Stimulated activated CD8-positive, alpha-beta memory T cell treated with anti-CD3 and anti-CD28 coated beads, Interleukin-12 subunit alpha, Interleukin-12 subunit beta, amount 100 ng/mL, for 4 hours (primary cell): ENCODE data around the gene PCDHB5.
"Not testable (repeated sequence)": the region's sequence is repeated elsewhere in the genome, so short reads cannot be mapped to it uniquely, and the experiment has no call there.

Experiments used
- DNase-seq: peaks from one replicate; pipeline ENCODE4 v3.0.0-alpha.2; 2020; ENCODE audit warnings: low read depth

The PCDHB5 gene

DNA sequence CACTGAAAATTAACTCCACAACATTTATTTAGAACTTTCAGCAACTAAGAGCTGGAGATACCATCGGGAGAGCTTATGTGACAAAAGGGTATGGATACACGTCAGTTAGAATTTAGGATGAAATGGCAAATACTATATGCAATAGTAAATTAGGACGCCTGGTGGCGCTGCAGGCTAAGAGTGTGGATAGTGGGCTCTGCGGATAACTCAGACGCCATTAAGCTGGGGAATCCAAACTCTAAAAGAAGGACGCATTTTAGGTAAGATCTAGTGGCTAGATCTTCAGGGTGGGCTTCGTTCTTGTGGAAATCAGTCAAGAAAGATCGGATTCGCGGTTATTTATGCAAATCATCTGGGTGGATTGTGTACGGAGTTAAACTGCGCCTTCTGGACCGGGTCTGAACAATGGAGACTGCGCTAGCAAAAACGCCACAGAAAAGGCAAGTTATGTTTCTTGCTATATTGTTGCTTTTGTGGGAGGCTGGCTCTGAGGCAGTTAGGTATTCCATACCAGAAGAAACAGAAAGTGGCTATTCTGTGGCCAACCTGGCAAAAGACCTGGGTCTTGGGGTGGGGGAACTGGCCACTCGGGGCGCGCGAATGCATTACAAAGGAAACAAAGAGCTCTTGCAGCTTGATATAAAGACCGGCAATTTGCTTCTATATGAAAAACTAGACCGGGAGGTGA is at the start of gene PCDHB5:
Gene PCDHB5, plus strand, starts transcription at position 177 of the 688 bp plus-strand sequence. Its CDS starts 229 bp downstream, at position 406.
- DNase-seq: no peak

DNA sequence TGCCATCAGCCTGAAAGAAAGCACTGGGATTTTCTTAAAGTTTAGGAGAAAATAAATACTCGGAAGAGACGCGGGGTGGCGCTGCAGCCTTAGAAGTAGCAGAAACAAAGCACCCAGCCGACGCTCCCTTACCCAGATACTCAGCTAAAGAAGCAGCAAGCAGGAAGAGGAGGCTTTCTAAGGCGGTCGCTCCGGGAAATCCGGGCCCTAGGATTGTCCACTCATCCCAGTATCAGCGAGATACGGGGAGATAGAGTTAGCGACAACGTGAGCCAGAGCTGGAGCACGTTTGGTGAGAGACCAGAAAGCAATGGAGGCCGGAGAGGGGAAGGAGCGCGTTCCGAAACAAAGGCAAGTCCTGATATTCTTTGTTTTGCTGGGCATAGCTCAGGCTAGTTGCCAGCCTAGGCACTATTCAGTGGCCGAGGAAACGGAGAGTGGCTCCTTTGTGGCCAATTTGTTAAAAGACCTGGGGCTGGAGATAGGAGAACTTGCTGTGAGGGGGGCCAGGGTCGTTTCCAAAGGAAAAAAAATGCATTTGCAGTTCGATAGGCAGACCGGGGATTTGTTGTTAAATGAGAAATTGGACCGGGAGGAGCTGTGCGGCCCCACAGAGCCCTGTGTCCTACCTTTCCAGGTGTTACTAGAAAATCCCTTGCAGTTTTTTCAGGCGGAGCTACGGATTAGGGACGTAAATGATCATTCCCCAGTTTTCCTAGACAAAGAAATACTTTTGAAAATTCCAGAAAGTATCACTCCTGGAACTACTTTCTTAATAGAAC is 40.3 kb upstream of the PCDHB5 start, which contains the start of gene PCDHB2:
Gene PCDHB2, plus strand, starts transcription at position 135 of the 782 bp plus-strand sequence. Its CDS starts 176 bp downstream, at position 311.
- DNase-seq: no peak

DNA sequence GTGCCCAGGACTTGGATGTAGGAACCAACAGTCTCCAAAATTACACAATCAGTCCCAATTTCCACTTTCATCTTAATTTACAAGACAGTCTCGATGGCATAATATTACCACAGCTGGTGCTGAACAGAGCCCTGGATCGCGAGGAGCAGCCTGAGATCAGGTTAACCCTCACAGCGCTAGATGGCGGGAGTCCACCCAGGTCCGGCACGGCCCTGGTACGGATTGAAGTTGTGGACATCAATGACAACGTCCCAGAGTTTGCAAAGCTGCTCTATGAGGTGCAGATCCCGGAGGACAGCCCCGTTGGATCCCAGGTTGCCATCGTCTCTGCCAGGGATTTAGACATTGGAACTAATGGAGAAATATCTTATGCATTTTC is 39.8 kb upstream of the PCDHB5 start:
- no peak for DNase-seq

DNA sequence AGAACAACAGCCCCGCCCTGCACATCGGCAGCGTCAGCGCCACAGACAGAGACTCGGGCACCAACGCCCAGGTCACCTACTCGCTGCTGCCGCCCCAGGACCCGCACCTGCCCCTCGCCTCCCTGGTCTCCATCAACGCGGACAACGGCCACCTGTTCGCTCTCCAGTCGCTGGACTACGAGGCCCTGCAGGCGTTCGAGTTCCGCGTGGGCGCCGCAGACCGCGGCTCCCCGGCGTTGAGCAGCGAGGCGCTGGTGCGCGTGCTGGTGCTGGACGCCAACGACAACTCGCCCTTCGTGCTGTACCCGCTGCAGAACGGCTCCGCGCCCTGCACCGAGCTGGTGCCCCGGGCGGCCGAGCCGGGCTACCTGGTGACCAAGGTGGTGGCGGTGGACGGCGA is 38.8 kb upstream of the PCDHB5 start:
- DNase-seq: not testable (repeated sequence)

DNA sequence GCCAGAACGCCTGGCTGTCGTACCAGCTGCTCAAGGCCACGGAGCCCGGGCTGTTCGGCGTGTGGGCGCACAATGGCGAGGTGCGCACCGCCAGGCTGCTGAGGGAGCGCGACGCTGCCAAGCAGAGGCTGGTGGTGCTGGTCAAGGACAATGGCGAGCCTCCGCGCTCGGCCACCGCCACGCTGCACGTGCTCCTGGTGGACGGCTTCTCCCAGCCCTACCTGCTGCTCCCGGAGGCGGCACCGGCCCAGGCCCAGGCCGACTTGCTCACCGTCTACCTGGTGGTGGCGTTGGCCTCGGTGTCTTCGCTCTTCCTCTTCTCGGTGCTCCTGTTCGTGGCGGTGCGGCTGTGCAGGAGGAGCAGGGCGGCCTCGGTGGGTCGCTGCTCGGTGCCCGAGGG is 38.4 kb upstream of the PCDHB5 start:
- DNase-seq: not testable (repeated sequence)

DNA sequence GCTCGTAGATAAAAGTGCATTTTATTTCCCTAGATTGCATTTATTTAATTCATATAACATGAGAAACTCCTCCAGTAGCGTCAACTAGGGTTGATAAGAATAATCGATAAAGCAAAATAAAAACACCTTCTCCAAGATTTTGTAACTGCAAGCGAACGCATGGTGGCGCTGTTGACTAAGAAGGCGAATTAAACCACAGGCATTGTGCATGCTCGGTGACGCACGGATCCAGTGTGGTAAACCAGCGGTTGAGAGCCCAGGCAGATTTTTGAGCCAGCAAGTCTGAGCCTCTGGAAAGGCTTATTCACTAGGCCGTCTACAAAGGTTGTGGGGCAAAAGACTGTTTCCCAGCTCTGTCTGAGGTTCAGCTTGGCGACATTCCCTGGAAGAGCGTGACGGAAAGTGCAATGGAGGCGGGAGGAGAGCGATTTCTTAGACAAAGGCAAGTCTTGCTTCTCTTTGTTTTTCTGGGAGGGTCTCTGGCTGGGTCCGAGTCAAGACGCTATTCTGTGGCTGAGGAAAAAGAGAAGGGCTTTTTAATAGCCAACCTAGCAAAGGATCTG is 34.7 kb upstream of the PCDHB5 start, which contains the start of gene PCDHB3:
Gene PCDHB3, plus strand, starts transcription at position 231 of the 563 bp plus-strand sequence. Its CDS starts 177 bp downstream, at position 408.
- DNase-seq: no peak

DNA sequence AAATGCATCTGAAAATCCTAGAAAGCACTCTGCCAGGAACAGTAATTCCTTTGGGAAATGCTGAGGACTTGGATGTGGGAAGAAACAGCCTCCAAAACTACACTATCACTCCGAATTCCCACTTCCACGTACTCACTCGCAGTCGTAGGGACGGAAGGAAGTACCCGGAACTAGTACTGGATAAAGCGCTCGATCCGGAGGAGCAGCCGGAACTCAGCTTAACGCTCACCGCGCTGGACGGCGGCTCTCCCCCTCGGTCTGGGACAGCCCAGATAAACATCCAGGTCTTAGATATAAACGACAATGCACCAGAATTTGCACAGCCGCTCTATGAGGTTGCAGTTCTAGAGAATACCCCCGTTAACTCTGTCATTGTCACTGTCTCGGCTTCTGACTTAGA is 33.9 kb upstream of the PCDHB5 start:
- DNase-seq: no peak

DNA sequence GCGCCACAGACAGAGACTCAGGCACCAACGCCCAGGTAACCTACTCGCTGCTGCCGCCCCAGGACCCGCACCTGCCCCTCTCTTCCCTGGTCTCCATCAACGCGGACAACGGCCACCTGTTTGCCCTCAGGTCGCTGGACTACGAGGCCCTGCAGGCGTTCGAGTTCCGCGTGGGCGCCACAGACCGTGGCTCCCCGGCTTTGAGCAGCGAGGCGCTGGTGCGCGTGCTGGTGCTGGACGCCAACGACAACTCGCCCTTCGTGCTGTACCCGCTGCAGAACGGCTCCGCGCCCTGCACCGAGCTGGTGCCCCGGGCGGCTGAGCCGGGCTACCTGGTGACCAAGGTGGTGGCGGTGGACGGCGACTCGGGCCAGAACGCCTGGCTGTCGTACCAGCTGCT is 32.9 kb upstream of the PCDHB5 start:
- not testable (repeated sequence) for DNase-seq

DNA sequence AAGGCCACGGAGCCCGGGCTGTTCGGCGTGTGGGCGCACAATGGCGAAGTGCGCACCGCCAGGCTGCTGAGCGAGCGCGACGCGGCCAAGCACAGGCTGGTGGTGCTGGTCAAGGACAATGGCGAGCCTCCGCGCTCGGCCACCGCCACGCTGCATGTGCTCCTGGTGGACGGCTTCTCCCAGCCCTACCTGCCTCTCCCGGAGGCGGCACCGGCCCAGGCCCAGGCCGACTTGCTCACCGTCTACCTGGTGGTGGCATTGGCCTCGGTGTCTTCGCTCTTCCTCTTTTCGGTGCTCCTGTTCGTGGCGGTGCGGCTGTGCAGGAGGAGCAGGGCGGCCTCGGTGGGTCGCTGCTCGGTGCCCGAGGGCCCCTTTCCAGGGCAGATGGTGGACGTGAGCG is 32.5 kb upstream of the PCDHB5 start:
- not testable (repeated sequence) for DNase-seq

DNA sequence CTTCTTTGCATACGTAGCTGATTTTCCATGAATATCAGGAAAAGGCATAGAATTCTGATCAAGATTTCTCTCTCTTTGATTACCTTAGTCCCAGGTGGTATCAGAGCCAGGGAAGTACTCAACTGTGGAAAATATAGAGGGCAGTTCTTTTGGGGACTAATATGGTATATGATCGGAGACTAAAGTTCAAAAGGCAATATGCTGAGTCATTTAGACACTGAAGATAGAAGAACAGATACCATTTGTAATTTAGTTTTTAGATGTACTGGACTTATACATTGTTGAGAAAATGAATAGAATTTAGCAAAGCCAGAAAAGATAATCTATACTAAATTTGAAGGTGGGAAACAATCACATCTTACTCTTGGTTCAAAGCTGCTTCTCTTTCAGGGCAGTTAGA is 29.7 kb upstream of the PCDHB5 start:
- DNase-seq: no peak

DNA sequence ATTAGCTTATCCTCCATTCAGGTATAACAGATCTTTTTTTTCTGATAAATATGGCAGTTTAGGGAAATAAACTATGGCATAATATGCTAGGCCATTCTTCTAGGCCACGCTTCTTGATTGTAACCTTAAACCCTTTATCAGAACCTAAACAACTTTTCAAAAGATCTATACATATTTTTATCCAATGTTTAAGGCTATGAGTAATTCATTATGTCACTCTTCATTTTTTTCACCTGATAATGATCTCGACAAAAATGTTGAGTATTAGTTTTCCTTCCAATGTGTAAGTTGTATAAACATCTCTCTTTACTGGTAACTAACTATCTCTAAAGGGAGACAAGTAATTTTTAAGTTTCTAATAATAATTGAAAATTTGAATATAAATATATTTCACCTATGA is 15.8 kb upstream of the PCDHB5 start:
- DNase-seq: no peak

DNA sequence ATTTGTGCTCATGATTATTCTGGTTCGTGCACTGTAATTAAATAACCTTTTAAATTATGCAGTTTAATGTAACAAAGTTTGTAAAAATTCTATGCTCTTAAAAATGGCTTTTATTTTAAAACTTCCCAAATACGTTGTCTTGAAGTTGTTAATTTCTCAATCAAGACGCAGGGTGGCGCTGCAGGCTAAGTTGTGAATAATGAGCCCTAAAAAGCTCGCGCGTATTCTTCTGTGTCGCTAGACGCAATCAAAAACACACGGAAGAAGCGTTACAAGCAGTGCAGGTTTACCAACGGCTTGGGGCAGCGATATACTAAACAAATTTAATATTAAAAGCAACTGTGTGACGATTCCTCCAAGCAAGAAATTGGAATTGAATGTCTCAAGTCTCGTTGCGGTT is 13.4 kb upstream of the PCDHB5 start, which contains the start of gene PCDHB4:
Gene PCDHB4, plus strand, starts transcription at position 256 of the 400 bp plus-strand sequence. CDS start 181 bp downstream, outside the sequence.
- DNase-seq: no peak

DNA sequence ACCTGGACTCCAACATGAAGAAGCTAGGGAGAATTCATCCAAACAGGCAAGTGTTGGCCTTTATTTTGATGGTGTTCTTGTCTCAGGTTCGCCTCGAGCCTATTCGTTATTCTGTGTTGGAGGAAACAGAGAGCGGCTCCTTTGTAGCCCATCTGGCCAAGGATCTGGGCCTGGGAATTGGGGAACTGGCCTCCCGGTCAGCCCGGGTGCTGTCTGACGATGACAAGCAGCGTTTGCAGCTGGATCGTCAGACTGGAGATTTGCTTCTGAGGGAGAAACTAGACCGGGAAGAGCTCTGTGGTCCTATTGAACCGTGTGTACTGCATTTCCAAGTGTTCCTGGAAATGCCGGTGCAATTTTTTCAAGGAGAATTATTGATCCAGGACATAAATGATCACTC is 13.0 kb upstream of the PCDHB5 start:
- no peak for DNase-seq

DNA sequence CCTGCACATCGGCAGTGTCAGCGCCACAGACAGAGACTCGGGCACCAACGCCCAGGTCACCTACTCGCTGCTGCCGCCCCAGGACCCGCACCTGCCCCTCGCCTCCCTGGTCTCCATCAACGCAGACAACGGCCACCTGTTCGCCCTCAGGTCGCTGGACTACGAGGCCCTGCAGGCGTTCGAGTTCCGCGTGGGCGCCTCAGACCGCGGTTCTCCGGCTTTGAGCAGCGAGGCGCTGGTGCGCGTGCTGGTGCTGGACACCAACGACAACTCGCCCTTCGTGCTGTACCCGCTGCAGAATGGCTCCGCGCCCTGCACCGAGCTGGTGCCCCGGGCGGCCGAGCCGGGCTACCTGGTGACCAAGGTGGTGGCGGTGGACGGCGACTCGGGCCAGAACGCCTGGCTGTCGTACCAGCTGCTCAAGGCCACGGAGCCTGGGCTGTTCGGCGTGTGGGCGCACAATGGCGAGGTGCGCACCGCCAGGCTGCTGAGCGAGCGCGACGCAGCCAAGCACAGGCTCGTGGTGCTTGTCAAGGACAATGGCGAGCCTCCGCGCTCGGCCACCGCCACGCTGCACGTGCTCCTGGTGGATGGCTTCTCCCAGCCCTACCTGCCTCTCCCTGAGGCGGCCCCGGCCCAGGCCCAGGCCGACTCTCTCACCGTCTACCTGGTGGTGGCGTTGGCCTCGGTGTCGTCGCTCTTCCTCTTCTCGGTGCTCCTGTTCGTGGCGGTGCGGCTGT is 11.4 kb upstream of the PCDHB5 start:
- DNase-seq: not testable (repeated sequence)

DNA sequence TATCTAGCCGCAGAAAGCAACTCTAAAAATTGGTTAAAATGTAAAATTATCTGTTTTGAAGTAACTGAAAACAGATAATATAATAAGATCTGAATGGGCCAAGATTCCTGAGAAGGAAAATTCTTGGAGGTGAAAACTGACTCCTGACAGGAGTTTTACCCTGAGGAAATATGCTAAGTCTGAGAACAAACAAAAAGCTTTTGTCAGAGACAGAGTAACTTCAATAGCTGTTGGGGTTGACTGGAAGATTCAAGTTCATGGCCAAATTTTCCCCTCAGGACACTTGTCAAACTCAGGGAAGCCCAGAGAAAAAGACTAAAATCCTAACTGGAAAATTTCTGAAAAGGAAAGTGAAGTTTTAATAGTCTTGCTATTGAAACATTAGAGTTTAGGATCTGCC is 7.7 kb upstream of the PCDHB5 start:
- no peak for DNase-seq

DNA sequence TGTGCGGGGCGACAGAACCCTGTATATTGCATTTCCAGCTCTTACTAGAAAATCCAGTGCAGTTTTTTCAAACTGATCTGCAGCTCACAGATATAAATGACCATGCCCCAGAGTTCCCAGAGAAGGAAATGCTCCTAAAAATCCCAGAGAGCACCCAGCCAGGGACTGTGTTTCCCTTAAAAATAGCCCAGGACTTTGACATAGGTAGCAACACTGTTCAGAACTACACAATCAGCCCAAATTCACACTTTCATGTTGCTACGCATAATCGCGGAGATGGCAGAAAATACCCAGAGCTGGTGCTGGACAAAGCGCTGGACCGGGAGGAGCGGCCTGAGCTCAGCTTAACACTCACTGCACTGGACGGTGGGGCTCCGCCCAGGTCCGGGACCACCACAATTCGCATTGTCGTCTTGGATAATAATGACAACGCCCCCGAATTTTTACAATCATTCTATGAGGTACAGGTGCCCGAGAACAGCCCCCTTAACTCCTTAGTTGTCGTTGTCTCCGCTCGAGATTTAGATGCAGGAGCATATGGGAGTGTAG is 786 bp downstream of the PCDHB5 start:
- no peak for DNase-seq

DNA sequence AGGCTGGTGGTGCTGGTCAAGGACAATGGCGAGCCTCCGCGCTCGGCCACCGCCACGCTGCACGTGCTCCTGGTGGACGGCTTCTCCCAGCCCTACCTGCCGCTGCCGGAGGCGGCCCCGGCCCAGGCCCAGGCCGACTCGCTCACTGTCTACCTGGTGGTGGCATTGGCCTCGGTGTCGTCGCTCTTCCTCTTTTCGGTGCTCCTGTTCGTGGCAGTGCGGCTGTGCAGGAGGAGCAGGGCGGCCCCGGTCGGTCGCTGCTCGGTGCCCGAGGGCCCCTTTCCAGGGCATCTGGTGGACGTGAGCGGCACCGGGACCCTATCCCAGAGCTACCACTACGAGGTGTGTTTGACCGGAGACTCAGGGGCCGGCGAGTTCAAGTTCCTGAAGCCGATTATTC is 2.3 kb downstream of the PCDHB5 start:
- not testable (repeated sequence) for DNase-seq

DNA sequence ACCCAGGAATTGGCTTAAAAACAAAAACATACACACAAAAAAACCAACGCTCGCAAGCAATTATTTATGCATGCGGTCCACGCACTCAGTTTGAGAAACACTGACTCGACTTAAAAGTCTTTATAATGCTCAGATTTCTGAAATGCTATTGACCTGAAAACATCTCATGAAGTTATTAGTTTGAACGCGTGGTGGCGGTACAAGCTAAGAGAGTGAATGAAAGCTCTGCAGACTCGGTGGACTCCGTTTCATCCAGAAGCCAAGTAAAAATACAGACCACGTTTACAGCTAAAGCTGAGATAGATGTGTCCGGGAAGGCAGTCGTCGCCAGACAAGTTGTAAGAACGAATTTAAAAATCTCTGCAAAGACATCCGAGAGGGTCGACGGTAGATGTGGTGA is 14.8 kb downstream of the PCDHB5 start, which contains the start of gene PCDHB6:
Gene PCDHB6, plus strand, starts transcription at position 246 of the 400 bp plus-strand sequence. CDS start 201 bp downstream, outside the sequence.
- no peak for DNase-seq

DNA sequence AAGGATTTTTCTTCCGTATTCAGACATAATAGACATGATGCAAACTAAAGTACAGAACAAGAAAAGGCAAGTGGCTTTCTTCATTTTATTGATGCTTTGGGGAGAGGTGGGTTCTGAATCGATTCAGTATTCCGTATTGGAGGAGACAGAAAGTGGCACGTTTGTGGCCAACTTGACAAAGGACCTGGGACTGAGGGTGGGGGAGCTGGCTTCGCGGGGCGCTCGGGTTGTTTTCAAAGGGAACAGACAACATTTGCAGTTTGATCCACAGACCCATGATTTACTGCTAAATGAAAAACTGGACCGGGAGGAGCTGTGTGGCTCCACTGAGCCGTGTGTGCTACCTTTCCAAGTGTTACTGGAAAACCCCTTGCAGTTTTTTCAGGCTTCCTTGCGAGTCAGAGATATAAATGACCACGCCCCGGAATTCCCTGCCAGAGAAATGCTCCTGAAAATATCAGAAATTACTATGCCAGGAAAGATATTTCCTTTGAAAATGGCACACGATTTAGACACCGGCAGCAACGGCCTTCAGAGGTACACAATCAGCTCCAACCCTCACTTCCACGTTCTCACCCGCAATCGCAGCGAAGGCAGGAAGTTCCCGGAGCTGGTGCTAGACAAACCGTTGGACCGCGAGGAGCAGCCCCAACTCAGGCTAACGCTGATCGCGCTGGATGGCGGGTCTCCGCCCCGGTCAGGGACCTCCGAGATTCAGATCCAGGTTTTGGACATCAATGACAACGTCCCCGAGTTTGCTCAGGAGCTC is 15.4 kb downstream of the PCDHB5 start:
- no peak for DNase-seq

DNA sequence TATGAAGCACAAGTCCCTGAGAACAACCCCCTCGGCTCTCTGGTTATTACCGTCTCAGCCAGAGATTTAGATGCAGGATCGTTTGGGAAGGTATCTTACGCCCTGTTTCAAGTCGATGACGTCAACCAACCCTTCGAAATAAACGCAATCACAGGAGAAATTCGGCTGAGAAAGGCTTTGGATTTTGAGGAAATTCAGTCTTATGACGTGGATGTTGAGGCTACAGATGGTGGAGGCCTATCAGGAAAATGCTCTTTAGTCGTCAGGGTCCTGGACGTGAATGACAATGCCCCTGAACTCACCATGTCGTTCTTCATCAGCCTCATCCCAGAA is 16.0 kb downstream of the PCDHB5 start:
- DNase-seq: no peak

DNA sequence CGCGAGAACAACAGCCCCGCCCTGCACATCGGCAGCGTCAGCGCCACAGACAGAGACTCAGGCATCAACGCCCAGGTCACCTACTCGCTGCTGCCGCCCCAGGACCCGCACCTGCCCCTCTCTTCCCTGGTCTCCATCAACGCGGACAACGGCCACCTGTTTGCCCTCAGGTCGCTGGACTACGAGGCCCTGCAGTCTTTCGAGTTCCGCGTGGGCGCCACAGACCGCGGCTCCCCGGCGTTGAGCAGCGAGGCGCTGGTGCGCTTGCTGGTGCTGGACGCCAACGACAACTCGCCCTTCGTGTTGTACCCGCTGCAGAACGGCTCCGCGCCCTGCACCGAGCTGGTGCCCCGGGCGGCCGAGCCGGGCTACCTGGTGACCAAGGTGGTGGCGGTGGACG is 16.6 kb downstream of the PCDHB5 start:
- DNase-seq: not testable (repeated sequence)
